GM18861 (cell line): Measurements from ENCODE around the gene PDF.
A peak's percentile ranks its signal among the peaks of the same experiment; 100 is the strongest.

ENCODE experiments used
- ATAC-seq: cut with Tn5 transposase; IDR thresholded peaks from one replicate; pipeline ENCODE4 v1.9.1; 2021; ENCODE audit not compliant: unreplicated experiment

PDF gene

GRCh38 chr16:69339289-69340094 lies 9.1 kb upstream of the PDF start, which contains the start of the genes COG8 and NIP7:
COG8 (minus strand) TSS chr16:69339564; CDS start chr16:69339552, 12 bp downstream.
NIP7 (plus strand) TSS chr16:69339772; CDS start chr16:69339830, 58 bp downstream.
- peak; percentile 75 for ATAC-seq

- ATAC-seq, result no peak
Observed at GRCh38 chr16:69338557-69339288, 8.3 kb upstream of the PDF start.

- ATAC-seq, result no peak
Observed at GRCh38 chr16:69334696-69335095, 4.3 kb upstream of the PDF start.

- ATAC-seq, result no peak
Observed at GRCh38 chr16:69329369-69330285, 761 bp downstream of the PDF start.

GRCh38 chr16:69328854-69329316 lies 1.5 kb downstream of the PDF start:
- no peak for ATAC-seq

- no peak for ATAC-seq
Observed at GRCh38 chr16:69327585-69328310, 2.6 kb downstream of the PDF start.

- ATAC-seq, result no peak
Observed at GRCh38 chr16:69326172-69326873, 4.1 kb downstream of the PDF start.

GRCh38 chr16:69325784-69326171 lies 4.6 kb downstream of the PDF start:
- no peak for ATAC-seq

- no peak for ATAC-seq
Observed at GRCh38 chr16:69324585-69325253, 5.7 kb downstream of the PDF start.

GRCh38 chr16:69324013-69324531 lies 6.3 kb downstream of the PDF start:
- ATAC-seq, result no peak

- ATAC-seq, result no peak
Observed at GRCh38 chr16:69323415-69323814, 7.0 kb downstream of the PDF start.

GRCh38 chr16:69322343-69322742 lies 8.0 kb downstream of the PDF start:
- ATAC-seq, result no peak

GRCh38 chr16:69321080-69321479 lies 9.3 kb downstream of the PDF start:
- no peak for ATAC-seq

GRCh38 chr16:69320740-69321073 lies 9.7 kb downstream of the PDF start:
- ATAC-seq, result no peak

GRCh38 chr16:69319826-69320739 lies 10.3 kb downstream of the PDF start:
- ATAC-seq, result no peak

- no peak for ATAC-seq
Observed at GRCh38 chr16:69319381-69319780, 11.0 kb downstream of the PDF start.

GRCh38 chr16:69318911-69319289 lies 11.5 kb downstream of the PDF start:
- no peak for ATAC-seq
